ENCODE results near the gene PTPN4.

DNA sequence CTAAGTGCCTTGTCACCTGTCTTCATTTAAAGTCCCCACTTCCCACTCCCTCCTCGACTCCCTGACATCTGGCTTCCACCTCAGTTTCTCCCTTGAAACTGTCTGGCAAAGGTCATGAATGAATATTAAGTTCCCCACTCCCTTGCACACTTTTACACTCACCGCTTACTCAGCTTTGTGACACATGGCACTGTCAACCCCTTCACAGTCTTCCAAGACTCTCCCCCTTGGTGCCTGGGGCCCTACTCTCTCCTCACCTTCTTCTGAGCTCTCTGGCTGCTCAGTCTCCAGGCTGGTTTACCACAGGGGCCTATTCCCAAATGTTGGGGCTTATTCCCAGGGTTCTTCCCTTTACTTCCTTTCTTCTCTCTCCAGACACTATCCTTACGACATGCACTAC, 17.9 kb upstream of the PTPN4 start:
- TF ChIP-seq EZH2 (IDR thresholded peaks at IDR 0.05; ENCODE audit: insufficient read depth, poor library complexity, severe bottlenecking) (no peak), EZH2phosphoT487 (IDR thresholded peaks at IDR 0.05; ENCODE audit: insufficient read depth, low read depth) (no peak)
